GM13977 (cell line): ENCODE measurements around the gene KRT7.
A peak's percentile ranks its signal among the peaks of the same experiment; 100 is the strongest.

Experiments used
- DNase-seq: peaks from one replicate; pipeline ENCODE4 v3.0.0; 2012; ENCODE audit warnings: low spot score
- in situ Hi-C: fragments of 300-500 bp; cut with MboI; formaldehyde crosslinking; loops from one replicate; pipeline ENCODE4 v1.12.0; 2022; ENCODE audit warnings: low sequenced_read_pairs, low pct_unique_long_range_greater_than_20kb, mixed read lengths, inconsistent platforms; ENCODE audit not compliant: unreplicated experiment
- TF ChIP-seq, protein P1 (sequence below): IDR thresholded peaks from 2 replicates; pipeline ENCODE4 v1.5.1; 2012; ENCODE audit warnings: mild to moderate bottlenecking, control low read depth; ENCODE audit not compliant: insufficient read depth; ENCODE audit errors: extremely low read depth, missing control alignments

The KRT7 gene

DNA sequence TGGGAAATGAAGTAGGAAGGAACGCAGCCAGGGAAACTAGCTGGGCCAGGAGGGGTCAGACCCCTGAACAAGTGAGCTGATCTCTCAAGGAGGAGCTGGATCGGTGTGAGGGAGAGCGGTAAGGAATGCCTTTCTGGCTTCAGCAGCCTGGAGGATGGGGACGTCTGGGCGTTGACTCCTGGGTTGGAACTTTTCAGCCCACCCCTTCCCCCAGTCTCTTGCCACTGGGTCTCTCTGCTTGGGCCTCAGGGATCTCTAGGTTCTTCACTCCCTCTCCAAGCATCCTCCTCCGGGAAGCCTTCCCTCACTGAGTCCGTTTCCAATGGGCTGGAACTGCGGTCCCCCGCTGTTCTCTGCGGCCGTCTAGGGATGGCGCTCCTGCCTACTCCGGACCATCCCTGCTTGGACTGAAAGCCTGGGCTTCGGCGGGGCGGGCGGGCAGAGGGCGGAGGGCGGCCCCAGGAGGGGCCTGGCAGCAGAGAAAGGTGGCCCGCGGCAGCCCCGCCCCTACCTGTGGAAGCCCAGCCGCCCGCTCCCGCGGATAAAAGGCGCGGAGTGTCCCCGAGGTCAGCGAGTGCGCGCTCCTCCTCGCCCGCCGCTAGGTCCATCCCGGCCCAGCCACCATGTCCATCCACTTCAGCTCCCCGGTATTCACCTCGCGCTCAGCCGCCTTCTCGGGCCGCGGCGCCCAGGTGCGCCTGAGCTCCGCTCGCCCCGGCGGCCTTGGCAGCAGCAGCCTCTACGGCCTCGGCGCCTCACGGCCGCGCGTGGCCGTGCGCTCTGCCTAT lies at the start of gene KRT7:
Gene KRT7, plus strand, starts transcription at position 570 of the 788 bp plus-strand sequence. Its CDS starts 54 bp downstream, at position 624.
- TF ChIP-seq, protein P1, sequence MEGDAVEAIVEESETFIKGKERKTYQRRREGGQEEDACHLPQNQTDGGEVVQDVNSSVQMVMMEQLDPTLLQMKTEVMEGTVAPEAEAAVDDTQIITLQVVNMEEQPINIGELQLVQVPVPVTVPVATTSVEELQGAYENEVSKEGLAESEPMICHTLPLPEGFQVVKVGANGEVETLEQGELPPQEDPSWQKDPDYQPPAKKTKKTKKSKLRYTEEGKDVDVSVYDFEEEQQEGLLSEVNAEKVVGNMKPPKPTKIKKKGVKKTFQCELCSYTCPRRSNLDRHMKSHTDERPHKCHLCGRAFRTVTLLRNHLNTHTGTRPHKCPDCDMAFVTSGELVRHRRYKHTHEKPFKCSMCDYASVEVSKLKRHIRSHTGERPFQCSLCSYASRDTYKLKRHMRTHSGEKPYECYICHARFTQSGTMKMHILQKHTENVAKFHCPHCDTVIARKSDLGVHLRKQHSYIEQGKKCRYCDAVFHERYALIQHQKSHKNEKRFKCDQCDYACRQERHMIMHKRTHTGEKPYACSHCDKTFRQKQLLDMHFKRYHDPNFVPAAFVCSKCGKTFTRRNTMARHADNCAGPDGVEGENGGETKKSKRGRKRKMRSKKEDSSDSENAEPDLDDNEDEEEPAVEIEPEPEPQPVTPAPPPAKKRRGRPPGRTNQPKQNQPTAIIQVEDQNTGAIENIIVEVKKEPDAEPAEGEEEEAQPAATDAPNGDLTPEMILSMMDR = no peak
- peak; percentile 17 for DNase-seq
- in situ Hi-C loops = no loop called here

DNA sequence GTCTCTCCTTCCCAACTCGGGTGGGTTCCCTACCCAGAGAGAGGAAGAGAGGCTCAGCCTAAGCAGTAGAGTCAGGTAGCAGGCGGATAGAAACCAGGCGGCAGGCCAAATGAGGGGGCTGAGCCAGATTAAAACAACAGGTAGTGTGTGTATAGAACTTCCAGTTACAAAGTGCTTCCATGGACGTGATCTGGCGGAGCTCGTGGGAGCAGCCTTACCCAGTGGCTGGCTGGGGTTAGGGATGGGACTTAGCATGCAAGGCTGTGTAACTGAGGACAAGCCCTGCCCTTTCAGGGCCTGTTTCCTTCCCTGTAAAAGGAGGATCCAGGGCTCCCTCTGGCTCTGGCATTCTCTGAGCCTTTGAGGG lies 49.5 kb upstream of the KRT7 start:
- in situ Hi-C loops = no loop called here
- no peak for DNase-seq
- TF ChIP-seq, protein P1 = no peak

DNA sequence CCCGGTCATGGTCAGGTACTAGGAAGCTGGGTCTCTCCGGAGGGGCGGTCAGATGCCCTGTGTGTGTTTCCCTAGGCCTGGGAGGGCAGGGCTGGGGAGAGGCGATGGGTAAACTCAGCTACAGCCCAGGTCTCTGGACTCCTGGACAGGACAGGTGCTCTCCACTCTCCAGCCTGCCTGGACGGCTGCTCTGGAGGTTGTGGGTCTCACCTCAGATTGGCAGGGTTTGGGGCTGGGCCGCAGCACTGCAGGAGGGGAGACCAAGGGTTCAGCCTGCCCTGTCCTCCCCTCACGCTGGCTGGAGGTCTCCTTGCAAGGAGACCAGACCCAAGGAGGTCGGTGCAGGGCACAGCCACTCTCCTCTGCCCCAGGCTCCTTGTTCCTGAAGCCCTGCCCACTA lies 49.1 kb upstream of the KRT7 start:
- DNase-seq = no peak
- in situ Hi-C loops = no loop called here
- TF ChIP-seq, protein P1 = no peak

DNA sequence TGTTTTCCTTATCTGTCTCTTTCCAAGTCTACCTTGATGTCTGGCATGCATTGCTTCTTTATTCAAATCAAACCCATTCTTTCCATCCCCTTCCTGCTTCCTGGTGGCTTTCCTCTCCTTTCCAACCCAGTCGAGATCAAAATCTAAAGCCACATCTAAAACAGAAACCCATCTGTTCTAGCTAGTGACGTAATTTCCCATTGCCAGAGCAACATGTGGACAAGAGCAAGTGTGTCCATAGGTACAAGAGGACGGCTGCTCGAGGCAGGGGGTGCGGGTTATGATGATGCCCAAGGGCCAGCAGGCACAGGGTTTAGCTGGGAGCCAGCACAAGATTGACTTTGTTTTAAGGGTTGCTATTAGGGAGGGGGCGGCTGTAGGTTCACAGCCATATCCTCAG lies 48.2 kb upstream of the KRT7 start:
- in situ Hi-C loops = no loop called here
- DNase-seq = no peak
- TF ChIP-seq, protein P1 = no peak

DNA sequence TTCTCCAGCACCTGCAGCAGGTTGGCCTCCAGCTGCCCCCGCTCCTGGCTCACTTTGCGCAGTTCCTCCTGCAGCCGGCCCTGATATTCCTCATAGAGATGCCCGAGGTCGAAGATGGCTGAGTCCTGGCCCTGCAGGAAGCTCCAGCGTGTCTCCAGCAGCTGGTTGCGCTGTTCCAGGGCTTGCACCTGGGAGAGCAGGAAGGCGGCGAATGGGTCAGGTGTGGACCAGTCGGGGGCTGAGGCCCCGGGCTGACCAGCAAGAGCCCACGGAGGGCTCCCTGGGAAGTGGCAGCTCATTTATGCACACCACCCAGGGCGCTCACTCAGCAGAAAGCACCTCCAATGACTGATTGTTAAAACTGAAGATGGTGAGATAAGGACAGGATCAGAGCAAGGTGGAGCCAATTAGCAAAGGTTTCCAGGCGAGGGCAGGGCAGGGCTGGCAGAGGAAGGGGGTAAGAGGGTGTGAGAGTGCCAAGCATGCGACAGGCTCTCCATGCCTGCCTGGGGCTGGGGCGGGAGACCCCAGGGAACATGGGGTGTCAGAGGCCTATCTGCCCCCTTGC lies 47.6 kb upstream of the KRT7 start:
- no peak for DNase-seq
- TF ChIP-seq, protein P1 = no peak
- in situ Hi-C loops = no loop called here

DNA sequence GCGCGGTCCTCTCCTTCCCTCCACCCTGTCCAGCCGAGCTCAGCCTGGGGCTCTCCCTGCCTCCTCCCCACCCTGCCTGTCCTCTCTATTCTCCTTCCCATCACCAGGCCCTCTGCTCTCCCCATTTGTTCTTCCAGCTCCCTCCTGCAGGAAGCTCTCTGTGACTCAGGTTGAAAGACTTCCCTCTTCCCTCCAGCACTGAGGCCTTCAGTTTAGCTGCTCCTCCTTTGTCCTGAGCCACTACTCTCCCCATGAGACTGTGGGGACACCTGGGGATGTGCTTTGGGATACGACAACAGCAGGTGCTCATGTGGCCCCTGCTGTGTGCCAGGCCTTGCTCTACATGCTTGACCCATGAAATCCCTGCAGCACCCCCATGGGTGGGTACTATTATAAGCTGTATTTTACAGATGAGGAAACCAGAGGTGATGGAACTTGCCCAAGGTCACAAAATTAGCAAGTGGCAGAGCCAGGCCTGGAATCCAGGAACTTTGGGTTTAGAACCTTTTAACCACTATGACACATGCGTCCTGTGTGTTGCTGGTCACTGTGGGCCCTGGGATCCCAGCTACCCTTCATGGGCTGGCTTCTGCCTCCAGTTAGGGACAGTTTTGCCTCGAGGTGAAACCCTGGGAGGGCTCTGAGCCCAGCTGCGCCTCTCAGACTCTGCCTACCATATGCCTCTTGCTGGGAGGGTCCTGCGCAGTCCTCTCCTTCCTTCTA lies 46.8 kb upstream of the KRT7 start:
- DNase-seq = no peak
- in situ Hi-C loops = no loop called here

More for the DNA sequence above, 46.8 kb upstream of the KRT7 start:
- TF ChIP-seq, protein P1 = no peak
